GM19324 (cell line): ENCODE results near the gene OXCT1.
A peak's percentile ranks its signal among the peaks of the same experiment; 100 is the strongest.
"Not testable (repeated sequence)": the region's sequence is repeated elsewhere in the genome, so short reads cannot be mapped to it uniquely, and the experiment has no call there.

ENCODE experiments used
- ATAC-seq: cut with Tn5 transposase; IDR thresholded peaks from one replicate; pipeline ENCODE4 v1.9.1; 2021; ENCODE audit warnings: mild to moderate bottlenecking, moderate library complexity; ENCODE audit not compliant: unreplicated experiment, low FRiP score

The OXCT1 gene

GRCh38 chr5:41785061-41785460 lies 85.2 kb downstream of the OXCT1 start:
- no peak for ATAC-seq

- ATAC-seq = no peak
These were observed 91.8 kb downstream of the OXCT1 start for GRCh38 chr5:41778410-41778809.

GRCh38 chr5:41776435-41776834 lies 93.8 kb downstream of the OXCT1 start:
- ATAC-seq = no peak

- no peak for ATAC-seq
These were observed 96.4 kb downstream of the OXCT1 start for GRCh38 chr5:41773799-41774198.

- ATAC-seq = no peak
These were observed 97.3 kb downstream of the OXCT1 start for GRCh38 chr5:41772785-41773442.

GRCh38 chr5:41772056-41772455 lies 98.2 kb downstream of the OXCT1 start:
- no peak for ATAC-seq

GRCh38 chr5:41770799-41771198 lies 99.4 kb downstream of the OXCT1 start:
- peak; percentile 79 for ATAC-seq

- ATAC-seq = no peak
These were observed 101.5 kb downstream of the OXCT1 start for GRCh38 chr5:41768692-41769091.

- no peak for ATAC-seq
These were observed 105.6 kb downstream of the OXCT1 start for GRCh38 chr5:41764650-41765049.

GRCh38 chr5:41763574-41763973 lies 106.7 kb downstream of the OXCT1 start:
- no peak for ATAC-seq

- no peak for ATAC-seq
These were observed 107.1 kb downstream of the OXCT1 start for GRCh38 chr5:41763081-41763480.

- no peak for ATAC-seq
These were observed 107.8 kb downstream of the OXCT1 start for GRCh38 chr5:41762426-41762825.

GRCh38 chr5:41761663-41762062 lies 108.6 kb downstream of the OXCT1 start:
- ATAC-seq = no peak

GRCh38 chr5:41755705-41756104 lies 114.5 kb downstream of the OXCT1 start:
- no peak for ATAC-seq

- ATAC-seq = peak; percentile 61
These were observed 115.4 kb downstream of the OXCT1 start for GRCh38 chr5:41754857-41755256.

GRCh38 chr5:41751867-41752266 lies 118.4 kb downstream of the OXCT1 start:
- ATAC-seq = no peak

- peak; percentile 93 for ATAC-seq
These were observed 121.6 kb downstream of the OXCT1 start for GRCh38 chr5:41748631-41749030.

GRCh38 chr5:41747708-41748107 lies 122.5 kb downstream of the OXCT1 start:
- ATAC-seq = no peak

GRCh38 chr5:41747301-41747700 lies 122.9 kb downstream of the OXCT1 start:
- no peak for ATAC-seq

GRCh38 chr5:41742608-41743007 lies 127.6 kb downstream of the OXCT1 start:
- ATAC-seq = not testable (repeated sequence)

GRCh38 chr5:41738710-41739354 lies 131.4 kb downstream of the OXCT1 start:
- ATAC-seq = no peak

- ATAC-seq = no peak
These were observed 133.6 kb downstream of the OXCT1 start for GRCh38 chr5:41736641-41737040.
